HG03457 (cell line): ENCODE results near the gene KRT82.
"Not testable (repeated sequence)": the region's sequence is repeated elsewhere in the genome, so short reads cannot be mapped to it uniquely, and the experiment has no call there.

Experiments used
- ATAC-seq: cut with Tn5 transposase; IDR thresholded peaks from one replicate; pipeline ENCODE4 v1.9.1; 2021; ENCODE audit warnings: moderate number of reproducible peaks; ENCODE audit not compliant: unreplicated experiment

KRT82 gene

GRCh38 chr12:52347016-52347415, 59.1 kb downstream of the KRT82 start:
- ATAC-seq, result no peak

DNA sequence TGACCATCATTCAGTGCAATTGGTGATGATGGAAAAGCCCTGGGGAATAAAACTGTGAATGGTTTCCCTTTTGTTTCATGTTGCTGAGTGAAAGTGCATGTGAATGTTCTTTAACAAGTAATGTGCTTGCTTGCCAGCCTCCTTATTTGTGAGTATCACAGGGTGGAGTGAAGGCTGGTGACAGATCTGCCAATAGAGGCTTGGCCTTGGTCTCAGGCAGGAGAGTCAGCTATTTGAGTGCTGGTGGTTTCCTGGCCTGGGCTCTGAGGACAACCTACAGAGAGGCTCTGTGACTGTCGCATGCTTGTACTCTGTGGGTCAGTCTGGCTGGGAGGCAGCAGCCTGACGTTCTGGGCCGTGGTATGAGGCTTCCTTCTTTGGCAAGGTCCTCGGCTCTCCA, 59.5 kb downstream of the KRT82 start:
- ATAC-seq, result no peak

DNA sequence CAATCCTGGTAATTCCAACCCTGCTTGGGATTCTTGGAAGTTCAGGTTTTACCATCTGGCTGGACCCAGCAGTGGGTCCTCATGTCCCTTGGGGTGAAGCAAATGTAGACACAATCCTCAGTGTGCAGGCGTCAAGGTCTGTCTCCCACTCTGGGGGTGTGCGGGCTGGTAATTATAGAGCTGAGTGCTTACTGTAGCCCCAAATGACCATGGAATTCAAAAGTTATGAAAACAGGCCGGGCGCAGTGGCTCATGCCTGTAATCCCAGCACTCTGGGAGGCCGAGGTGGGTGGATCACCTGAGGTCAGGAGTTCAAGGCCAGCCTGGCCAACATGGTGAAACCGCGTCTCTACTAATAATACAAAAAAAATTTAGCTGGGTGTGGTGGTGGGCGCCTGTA, 61.1 kb downstream of the KRT82 start:
- not testable (repeated sequence) for ATAC-seq

DNA sequence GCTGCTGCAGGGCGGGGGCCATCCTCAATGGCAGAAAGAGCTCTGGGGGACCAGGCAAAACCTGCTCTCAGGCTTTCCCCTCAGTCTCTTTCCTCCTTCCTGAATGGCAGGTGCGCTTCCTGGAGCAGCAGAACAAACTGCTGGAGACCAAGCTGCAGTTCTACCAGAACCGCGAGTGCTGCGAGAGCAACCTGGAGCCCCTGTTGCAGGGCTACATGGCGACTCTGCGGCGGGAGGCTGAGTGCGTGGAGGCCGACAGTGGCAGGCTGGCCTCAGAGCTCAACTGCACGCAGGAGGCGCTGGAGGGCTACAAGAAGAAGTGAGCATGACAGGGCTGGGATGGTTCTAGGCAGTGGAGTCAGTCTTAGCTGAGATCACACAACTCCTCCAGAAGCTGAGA, 62.0 kb downstream of the KRT82 start:
- no peak for ATAC-seq
